Stimulated activated CD4-positive, alpha-beta T cell treated with anti-CD3 and anti-CD28 coated beads, TNF-alpha, amount 100 ng/mL, for 24 hours (primary cell): ENCODE data around the gene TSPAN18.

Source experiments
- DNase-seq, 3 experiments: peaks; one replicate each; pipeline ENCODE4 v3.0.0-alpha.2; 2020; ENCODE audit warnings: low read depth in 3 of 3

The TSPAN18 gene

GRCh38 chr11:44941259-44942021 is 214.7 kb downstream of the TSPAN18 start:
- DNase-seq = no peak

GRCh38 chr11:44942029-44942955 is 215.5 kb downstream of the TSPAN18 start:
- no peak for DNase-seq

GRCh38 chr11:44943118-44943517 is 216.4 kb downstream of the TSPAN18 start:
- DNase-seq = peak in 1 of 3 experiments; percentile 57

- no peak for DNase-seq
Measured at GRCh38 chr11:44943696-44944095, 216.9 kb downstream of the TSPAN18 start.

GRCh38 chr11:44944181-44944852 is 217.6 kb downstream of the TSPAN18 start:
- DNase-seq = no peak

- DNase-seq = no peak
Measured at GRCh38 chr11:44944853-44945235, 218.1 kb downstream of the TSPAN18 start.

- DNase-seq = no peak
Measured at GRCh38 chr11:44945666-44946065, 218.9 kb downstream of the TSPAN18 start.

GRCh38 chr11:44946263-44946662 is 219.5 kb downstream of the TSPAN18 start:
- no peak for DNase-seq

- DNase-seq = no peak
Measured at GRCh38 chr11:44947114-44947513, 220.4 kb downstream of the TSPAN18 start.

- no peak for DNase-seq
Measured at GRCh38 chr11:44948155-44948554, 221.4 kb downstream of the TSPAN18 start.

- DNase-seq = peak in 1 of 3 experiments; percentile 19
Measured at GRCh38 chr11:44949160-44950030, 222.6 kb downstream of the TSPAN18 start.

- DNase-seq = peak in 1 of 3 experiments; percentile 26
Measured at GRCh38 chr11:44950031-44950624, 223.4 kb downstream of the TSPAN18 start.

- peak; percentile 32 to 70 (median 42) for DNase-seq
Measured at GRCh38 chr11:44950625-44951476, 224.1 kb downstream of the TSPAN18 start, which contains the start of gene TP53I11. Gene TP53I11 (minus strand): TSS chr11:44950883. CDS start chr11:44938335, 12,548 bp downstream.

GRCh38 chr11:44952082-44952481 is 225.3 kb downstream of the TSPAN18 start:
- no peak for DNase-seq

GRCh38 chr11:44952500-44953260 is 225.9 kb downstream of the TSPAN18 start:
- DNase-seq = no peak

- DNase-seq = no peak
Measured at GRCh38 chr11:44954051-44954906, 227.5 kb downstream of the TSPAN18 start.

GRCh38 chr11:44955015-44955738 is 228.4 kb downstream of the TSPAN18 start:
- no peak for DNase-seq
